ENCODE measurements around the gene OLA1. TPM values are rescaled to one million over a fixed set of nuclear protein-coding genes. Genes with fewer than 3 reads are reported as not detected.

OLA1 gene
- total RNA-seq, 2 experiments from 2014 or later, result 143 to 154 TPM

- CTCF ChIA-PET, result no interaction called here
- POLR2A ChIA-PET, result interaction anchor here (0.5 kb wide), 1 partner anchor 1735 kb away, joined by 3 read pairs; no protein-coding TSS in a partner anchor
These were observed 172.3 kb downstream of the OLA1 start for GRCh38 chr2:174076040-174076439.

- CTCF ChIA-PET, result no interaction called here
These were observed 173.5 kb downstream of the OLA1 start for GRCh38 chr2:174074831-174075230.

DNA sequence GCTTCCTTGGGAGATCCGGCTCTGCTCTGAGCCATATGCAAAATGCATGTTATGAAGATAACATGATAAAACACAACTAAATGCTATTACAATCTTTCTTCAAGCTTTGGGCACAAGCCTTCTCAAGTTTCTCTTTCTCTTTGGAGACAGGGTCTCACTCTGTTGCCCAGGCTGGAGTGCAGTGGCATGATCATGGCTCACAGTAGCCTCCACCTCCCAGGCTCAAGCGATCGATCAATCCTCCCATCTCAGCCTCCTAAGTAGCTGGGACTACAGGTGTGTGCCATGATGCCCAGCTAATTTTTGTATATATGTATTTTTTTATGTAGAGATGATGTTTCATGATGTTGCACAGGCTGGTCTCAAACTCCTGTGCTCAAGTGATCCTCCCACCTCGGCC, 175.5 kb downstream of the OLA1 start:
- ChIA-PET CTCF (no interaction called here), POLR2A (no interaction called here)

More at GRCh38 chr2:174074831-174075230, 173.5 kb downstream of the OLA1 start:
- POLR2A ChIA-PET, result no interaction called here

GRCh38 chr2:174072069-174072468, 176.3 kb downstream of the OLA1 start:
- ChIA-PET POLR2A (no interaction called here), CTCF (no interaction called here)

DNA sequence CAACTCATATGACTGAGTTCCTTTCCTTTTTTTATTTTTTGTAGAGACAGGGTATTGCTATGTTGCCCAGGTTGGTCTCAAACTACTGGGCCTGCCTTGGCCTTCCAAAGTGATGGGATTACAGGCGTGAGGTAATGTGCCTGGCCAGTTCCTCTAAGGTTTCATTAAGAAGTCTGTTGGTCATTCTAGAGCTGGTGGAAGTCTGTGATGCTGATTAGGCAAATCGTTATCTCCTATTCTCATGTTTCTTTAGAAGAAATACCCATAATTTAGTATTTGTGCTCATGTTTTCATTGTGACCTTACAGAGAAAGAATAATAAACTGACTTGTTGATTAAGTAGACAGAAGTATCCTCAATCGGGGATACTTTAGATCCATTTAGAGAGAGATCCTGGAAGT, 177.0 kb downstream of the OLA1 start:
- CTCF ChIA-PET, result no interaction called here

DNA sequence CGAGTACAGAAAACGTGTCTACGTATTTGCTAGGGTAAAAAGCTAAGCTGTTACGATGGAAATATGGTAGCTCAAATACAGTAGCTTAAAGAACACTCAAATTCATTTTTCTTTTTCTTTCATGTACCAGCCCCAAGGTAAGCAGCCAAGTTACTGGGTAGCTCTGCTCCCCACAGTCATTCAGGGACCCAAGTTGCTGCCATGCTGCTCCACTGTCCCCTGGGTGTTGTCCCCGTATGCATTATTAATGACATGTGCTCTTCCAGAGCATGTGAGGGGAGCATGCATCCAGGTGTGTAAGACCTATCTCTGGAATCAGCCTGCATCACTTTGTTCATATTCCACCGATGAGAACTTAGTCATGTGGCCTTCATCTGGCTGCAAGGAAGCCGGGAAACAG, 178.1 kb downstream of the OLA1 start:
- ChIA-PET CTCF (no interaction called here), POLR2A (no interaction called here)

More for the DNA sequence above, 177.0 kb downstream of the OLA1 start:
- POLR2A ChIA-PET, result no interaction called here

GRCh38 chr2:174067815-174068214, 180.5 kb downstream of the OLA1 start:
- ChIA-PET POLR2A (no interaction called here), CTCF (no interaction called here)

DNA sequence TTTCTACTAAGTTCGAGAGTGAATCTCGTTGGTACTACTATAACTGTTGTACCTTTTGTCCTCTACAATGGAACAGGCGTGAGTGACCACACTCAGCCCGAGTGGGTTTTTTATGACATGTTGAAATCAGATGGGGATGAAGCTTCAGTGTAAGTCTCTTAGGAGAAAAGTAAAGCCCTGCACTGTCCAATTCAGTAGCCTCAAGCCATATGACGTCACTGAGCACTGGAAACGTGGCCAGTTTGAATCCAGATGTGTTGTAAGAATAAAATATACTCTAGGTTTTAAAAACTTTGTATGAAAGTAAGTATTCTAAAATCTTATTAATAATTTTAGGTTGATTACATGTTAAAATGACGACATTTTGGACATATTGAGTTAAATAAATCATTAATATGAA, 181.5 kb downstream of the OLA1 start:
- ChIA-PET POLR2A (no interaction called here), CTCF (no interaction called here)

- CTCF ChIA-PET, result no interaction called here
These were observed 184.7 kb downstream of the OLA1 start for GRCh38 chr2:174063492-174064092.

GRCh38 chr2:174062934-174063333, 185.4 kb downstream of the OLA1 start:
- CTCF ChIA-PET, result no interaction called here

More at GRCh38 chr2:174063492-174064092, 184.7 kb downstream of the OLA1 start:
- POLR2A ChIA-PET, result no interaction called here

DNA sequence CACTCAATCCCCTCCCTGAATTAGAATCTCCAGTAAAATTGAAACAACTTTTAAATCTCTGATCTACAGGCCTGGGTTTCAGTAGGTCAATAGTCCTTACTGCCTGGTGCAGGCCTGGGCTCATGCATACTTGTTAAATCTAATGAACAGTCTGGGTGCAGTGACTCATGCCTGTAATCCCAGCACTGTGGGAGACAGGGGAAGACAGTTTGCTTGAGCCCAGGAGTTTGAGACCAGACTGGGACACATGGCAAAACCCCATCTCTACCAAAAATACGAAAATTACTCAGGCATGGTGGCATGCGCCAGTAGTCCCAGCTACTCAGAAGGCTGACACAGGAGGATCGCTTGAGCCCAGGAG, 188.5 kb downstream of the OLA1 start:
- ChIA-PET POLR2A (no interaction called here), CTCF (interaction anchor here (0.6 kb wide), 1 partner anchor 17 kb away, joined by 3 read pairs; no protein-coding TSS in a partner anchor)

More at GRCh38 chr2:174062934-174063333, 185.4 kb downstream of the OLA1 start:
- POLR2A ChIA-PET, result no interaction called here

GRCh38 chr2:174059178-174059883, 189.0 kb downstream of the OLA1 start:
- ChIA-PET CTCF (no interaction called here), POLR2A (no interaction called here)

GRCh38 chr2:174058456-174058855, 189.9 kb downstream of the OLA1 start:
- ChIA-PET POLR2A (no interaction called here), CTCF (no interaction called here)

DNA sequence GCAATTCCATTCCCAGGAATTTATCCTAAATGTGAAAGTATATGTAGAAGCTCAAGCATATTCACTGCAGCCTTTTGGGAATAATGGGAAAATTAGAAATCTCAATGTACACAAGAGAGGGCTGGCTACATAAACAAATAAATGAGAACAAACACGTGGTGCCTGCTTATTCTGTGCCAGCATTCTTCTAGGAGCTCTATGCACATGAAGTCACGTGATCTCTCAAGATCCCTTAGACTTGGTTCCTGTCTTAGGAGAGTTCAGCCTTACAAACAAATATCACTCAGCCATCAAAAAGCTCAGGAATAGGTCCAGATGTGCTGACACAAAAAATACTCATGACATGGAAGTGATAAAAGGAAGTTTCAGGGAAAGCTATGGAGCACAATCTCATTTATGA, 190.3 kb downstream of the OLA1 start:
- POLR2A ChIA-PET, result no interaction called here
- CTCF ChIA-PET, result no interaction called here

DNA sequence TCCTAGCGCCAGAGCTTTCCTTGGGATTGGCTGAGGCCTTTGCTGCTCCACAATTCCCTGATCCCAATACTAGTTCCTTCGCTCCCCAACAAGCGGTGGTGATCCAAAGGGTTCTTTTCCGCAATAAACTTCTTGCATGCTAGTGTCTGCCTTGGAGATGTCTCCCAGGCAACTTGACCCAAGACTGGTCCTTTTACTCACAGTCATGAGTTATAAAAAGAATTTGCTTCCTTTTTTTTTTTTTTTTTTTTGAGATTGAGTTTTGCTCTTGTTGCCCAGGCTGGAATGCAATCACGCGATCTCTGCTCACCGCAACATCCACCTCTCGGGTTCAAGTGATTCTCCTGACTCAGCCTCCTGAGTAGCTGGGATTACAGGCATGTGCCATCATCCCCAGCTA, 193.4 kb downstream of the OLA1 start:
- CTCF ChIA-PET, result no interaction called here

GRCh38 chr2:174053355-174054151, 194.8 kb downstream of the OLA1 start:
- ChIA-PET CTCF (no interaction called here), POLR2A (no interaction called here)

More for the DNA sequence above, 193.4 kb downstream of the OLA1 start:
- POLR2A ChIA-PET, result no interaction called here

DNA sequence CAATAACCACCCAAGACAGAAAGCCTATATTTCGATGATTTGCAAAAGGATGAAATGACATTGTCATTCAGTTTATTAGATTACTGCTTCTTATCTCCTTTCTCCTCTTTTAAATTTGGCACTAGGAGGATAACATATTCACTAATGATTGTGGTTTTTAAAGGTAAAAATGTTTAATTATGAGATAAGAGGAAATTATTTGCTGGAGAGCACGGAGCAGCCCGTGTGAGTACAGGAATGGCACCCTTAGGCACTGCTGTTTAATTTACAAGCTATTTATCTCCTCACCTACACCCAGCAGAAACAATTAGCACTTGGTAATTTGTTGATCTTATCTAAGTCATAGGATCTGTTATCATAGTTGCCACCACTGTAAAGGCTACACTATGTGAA, 195.8 kb downstream of the OLA1 start:
- POLR2A ChIA-PET, result no interaction called here
- CTCF ChIA-PET, result interaction anchor here (1.2 kb wide), 1 partner anchor 12 kb away, joined by 3 read pairs; no protein-coding TSS in a partner anchor

- POLR2A ChIA-PET, result no interaction called here
- CTCF ChIA-PET, result interaction anchor here (1.2 kb wide), 1 partner anchor 12 kb away, joined by 3 read pairs; no protein-coding TSS in a partner anchor
These were observed 196.4 kb downstream of the OLA1 start for GRCh38 chr2:174051741-174052583.

DNA sequence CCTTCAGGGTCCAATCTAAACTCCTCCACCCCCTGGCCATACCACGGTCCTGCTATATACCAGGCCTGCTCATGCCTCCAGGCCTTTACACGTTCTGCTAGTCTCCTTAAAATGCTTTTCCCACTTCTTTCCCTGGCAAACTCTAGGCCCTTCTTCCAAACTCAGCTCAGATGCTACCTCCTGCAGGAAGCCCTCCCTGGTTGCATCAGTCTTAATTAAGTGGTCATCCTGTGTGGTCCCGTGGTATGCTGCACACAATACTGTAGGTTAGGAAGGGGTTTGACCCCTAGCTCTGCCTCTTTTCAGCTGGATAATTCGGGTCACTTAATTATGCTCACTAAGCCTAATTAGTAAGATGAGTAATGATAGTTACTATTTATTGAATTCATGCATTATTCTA, 197.3 kb downstream of the OLA1 start:
- CTCF ChIA-PET, result no interaction called here

GRCh38 chr2:174049895-174050294, 198.4 kb downstream of the OLA1 start:
- ChIA-PET POLR2A (no interaction called here), CTCF (interaction anchor here (0.5 kb wide), 1 partner anchor 64 kb away, joined by 4 read pairs; no protein-coding TSS in a partner anchor)

More for the DNA sequence above, 197.3 kb downstream of the OLA1 start:
- POLR2A ChIA-PET, result no interaction called here
